Panc1 (cell line): ENCODE measurements around the gene MEF2A. TPM values are rescaled to one million over a fixed set of nuclear protein-coding genes. Genes with fewer than 3 reads are reported as not detected.

Experiments
- ATAC-seq: fragments of 200-7000 bp; cut with Tn5 transposase; 2 replicates; pipeline ENCODE4 v1.9.1; 2020; ENCODE audit warnings: mild to moderate bottlenecking, moderate library complexity
- BruUV-seq: library from RNA; stranded (reverse); fragments of 400-500 nt; replicated peaks from 2 replicates; lab custom pipeline; 2021; lab: Mats Ljungman, UMichigan
- CTCF ChIA-PET: fragments of 300-600 bp; sonication (Branson Sonifier 250); formaldehyde crosslinking; loops from one replicate; lab custom pipeline; 2022; ENCODE audit warnings: antibody characterized with exemption; lab: Charles Lee
- POLR2A ChIA-PET: fragments of 300-600 bp; sonication (Branson Sonifier 250); formaldehyde crosslinking; loops from one replicate; lab custom pipeline; 2022; ENCODE audit warnings: antibody characterized with exemption; lab: Charles Lee
- DNase-seq: peaks from one replicate; pipeline ENCODE4 v3.0.0-alpha.2; 2010; ENCODE audit warnings: low read depth, low spot score
- H3K27ac ChIP-seq: 2 replicates; pipeline ENCODE4 v1.5.1; 2011; ENCODE audit warnings: mild to moderate bottlenecking, low read length, inconsistent platforms
- H3K27me3 ChIP-seq: fragments of 200-500 bp; sonication (Bioruptor generic); 2 replicates; pipeline ENCODE4 v1.6.0; 2014; ENCODE audit warnings: low read length, inconsistent platforms; ENCODE audit not compliant: control insufficient read depth, insufficient read depth
- H3K36me3 ChIP-seq: fragments of 200-500 bp; sonication (Bioruptor generic); 2 replicates; pipeline ENCODE4 v1.5.1; 2014; ENCODE audit warnings: inconsistent platforms, mild to moderate bottlenecking, low read length, moderate library complexity; ENCODE audit not compliant: control insufficient read depth, insufficient read depth
- H3K4me1 ChIP-seq: 2 replicates; pipeline ENCODE4 v1.5.1; 2011; ENCODE audit warnings: inconsistent platforms, mild to moderate bottlenecking, low read length, moderate library complexity; ENCODE audit not compliant: control insufficient read depth, insufficient read depth
- H3K4me3 ChIP-seq, 2 experiments: 2 replicates each; pipeline ENCODE4 v1.5.1; 2011 to 2012; ENCODE audit warnings: low read depth in 2 of 2, low read length in 2 of 2, mild to moderate bottlenecking in 2 of 2, inconsistent platforms in 1 of 2, moderate library complexity in 1 of 2
- H3K9me3 ChIP-seq: fragments of 200-500 bp; sonication (Bioruptor generic); 2 replicates; pipeline ENCODE4 v1.5.1; 2014; ENCODE audit warnings: low read depth, mild to moderate bottlenecking, inconsistent platforms, low read length, moderate library complexity; ENCODE audit not compliant: control insufficient read depth, insufficient read depth
- POLR2AphosphoS5 ChIP-seq: IDR thresholded peaks from 2 replicates; pipeline ENCODE4 v1.6.1; 2012; ENCODE audit warnings: mild to moderate bottlenecking, low read depth, low read length, moderate library complexity
- REST ChIP-seq, 2 experiments: IDR thresholded peaks; 2 replicates each; pipeline ENCODE4 v1.6.1; 2011 to 2012; ENCODE audit warnings: low read depth in 2 of 2, control low read depth in 1 of 2, low read length in 1 of 2, mild to moderate bottlenecking in 1 of 2, moderate library complexity in 1 of 2; ENCODE audit not compliant: insufficient read depth in 1 of 2
- SIN3A ChIP-seq: IDR thresholded peaks from 2 replicates; pipeline ENCODE4 v1.6.1; 2012; ENCODE audit warnings: low read depth, mild to moderate bottlenecking, low read length, moderate library complexity, borderline replicate concordance; ENCODE audit not compliant: insufficient read depth
- TCF7L2 ChIP-seq: IDR thresholded peaks from 2 replicates; pipeline ENCODE4 v1.6.1; 2011; ENCODE audit warnings: mild to moderate bottlenecking, low read depth, low read length, inconsistent platforms
- in situ Hi-C: cut with HindIII; loops from 2 replicates; pipeline ENCODE4 v1.10.0; 2016; ENCODE audit warnings: low sequenced_read_pairs, low pct_unique_long_range_greater_than_20kb
- intact Hi-C: fragments of 100-400 bp; cut with micrococcal nuclease; formaldehyde crosslinking; loops from one replicate; pipeline ENCODE4 v1.10.0; 2022; ENCODE audit not compliant: unreplicated experiment
- total RNA-seq: library from RNA; stranded (reverse); gene quantifications from one replicate; pipeline ENCODE4 v1.2.1, GENCODE V29; 2021; ENCODE audit not compliant: unreplicated experiment
- TF ChIP-seq, protein P1 (sequence below): fragments of 450-650 bp; IDR thresholded peaks from 2 replicates; pipeline ENCODE4 v1.5.1; 2017; ENCODE audit warnings: mild to moderate bottlenecking

The MEF2A gene
- total RNA-seq, 1 experiment from 2014 or later, result 31.1 TPM

- Histone ChIP-seq H3K36me3 (no peaks in the 10 kb centered on the region), H3K27me3 (no peaks in the 10 kb centered on the region), H3K9me3 (no peaks in the 10 kb centered on the region), H3K4me1 (peaks cover 5% of the 10 kb centered on the region; the same call in 1 of the 2 replicates), H3K4me3 (no peak overlapping the region; a peak in 1 of 4 replicates), H3K27ac (no peak overlapping the region)
- POLR2A ChIA-PET, result no interaction called here
- in situ Hi-C loops (no loop called here), intact Hi-C loops (no loop called here)
- ATAC-seq, result no peak
- TF ChIP-seq REST (IDR thresholded peaks at IDR 0.05; ENCODE audit: insufficient read depth in 1 of 2, low read depth in 2 of 2, low read length in 1 of 2), result no peak
- no peak for TF ChIP-seq POLR2AphosphoS5
- no peak for TF ChIP-seq SIN3A
- TF ChIP-seq, protein P1, sequence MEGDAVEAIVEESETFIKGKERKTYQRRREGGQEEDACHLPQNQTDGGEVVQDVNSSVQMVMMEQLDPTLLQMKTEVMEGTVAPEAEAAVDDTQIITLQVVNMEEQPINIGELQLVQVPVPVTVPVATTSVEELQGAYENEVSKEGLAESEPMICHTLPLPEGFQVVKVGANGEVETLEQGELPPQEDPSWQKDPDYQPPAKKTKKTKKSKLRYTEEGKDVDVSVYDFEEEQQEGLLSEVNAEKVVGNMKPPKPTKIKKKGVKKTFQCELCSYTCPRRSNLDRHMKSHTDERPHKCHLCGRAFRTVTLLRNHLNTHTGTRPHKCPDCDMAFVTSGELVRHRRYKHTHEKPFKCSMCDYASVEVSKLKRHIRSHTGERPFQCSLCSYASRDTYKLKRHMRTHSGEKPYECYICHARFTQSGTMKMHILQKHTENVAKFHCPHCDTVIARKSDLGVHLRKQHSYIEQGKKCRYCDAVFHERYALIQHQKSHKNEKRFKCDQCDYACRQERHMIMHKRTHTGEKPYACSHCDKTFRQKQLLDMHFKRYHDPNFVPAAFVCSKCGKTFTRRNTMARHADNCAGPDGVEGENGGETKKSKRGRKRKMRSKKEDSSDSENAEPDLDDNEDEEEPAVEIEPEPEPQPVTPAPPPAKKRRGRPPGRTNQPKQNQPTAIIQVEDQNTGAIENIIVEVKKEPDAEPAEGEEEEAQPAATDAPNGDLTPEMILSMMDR, result no peak
- no peak for TF ChIP-seq TCF7L2
- CTCF ChIA-PET, result no interaction called here
- DNase-seq, result no peak
- no TSS peak for BruUV-seq
These were observed 165.7 kb downstream of the MEF2A start for GRCh38 chr15:99731336-99732123.

GRCh38 chr15:99732124-99732750 is 166.5 kb downstream of the MEF2A start:
- TSS peak; percentile 67 for BruUV-seq
- no peaks in the 10 kb centered on the region for H3K9me3 ChIP-seq
- H3K27me3 ChIP-seq, result no peaks in the 10 kb centered on the region
- H3K4me3 ChIP-seq, result peak overlapping the region; percentile 72
- no peak for TF ChIP-seq REST (IDR thresholded peaks at IDR 0.05; ENCODE audit: insufficient read depth in 1 of 2, low read depth in 2 of 2, low read length in 1 of 2)
- peaks cover 5% of the 10 kb centered on the region; the same call in 1 of the 2 replicates for H3K4me1 ChIP-seq
- H3K27ac ChIP-seq, result peak overlapping the region; percentile 72
- ChIA-PET POLR2A (no interaction called here), CTCF (no interaction called here)
- DNase-seq (no peak), ATAC-seq (no peak)
- intact Hi-C loops (no loop called here), in situ Hi-C loops (no loop called here)
- no peaks in the 10 kb centered on the region for H3K36me3 ChIP-seq
